Esophagus muscularis mucosa (tissue), 4 donors: ENCODE data around the gene MEGF9. TPM values are rescaled to one million over a fixed set of nuclear protein-coding genes. Genes with fewer than 3 reads are reported as not detected.
A peak's percentile ranks its signal among the peaks of the same experiment; 100 is the strongest.
"Not testable (repeated sequence)": the region's sequence is repeated elsewhere in the genome, so short reads cannot be mapped to it uniquely, and the experiment has no call there.

ENCODE experiments used
- DNase-seq: peaks from one replicate; pipeline ENCODE4 v3.0.0-alpha.2; 2017; ENCODE audit errors: extremely low spot score
- H3K27ac ChIP-seq, 4 donors: fragments of 200-600 bp; sonication (generic); replicated peaks in 1 of 4; 1 replicate in 3 of 4; 2 replicates in 1 of 4; pipeline ENCODE4 v1.5.1; 2016 to 2019; ENCODE audit warnings: mild to moderate bottlenecking in 1 of 4
- H3K27me3 ChIP-seq, 4 donors: fragments of 200-600 bp; sonication (generic); one replicate each; pipeline versions ENCODE4 v1.5.1 to v1.6.0; 2016 to 2019
- H3K36me3 ChIP-seq, 4 donors: fragments of 200-600 bp; sonication (generic); one replicate each; pipeline ENCODE4 v1.5.1; 2016 to 2019
- H3K4me1 ChIP-seq, 4 donors: fragments of 200-600 bp; sonication (generic); one replicate each; pipeline ENCODE4 v1.5.1; 2016 to 2019
- H3K4me3 ChIP-seq, 4 donors: fragments of 200-600 bp; sonication (generic); 1 replicate in 2 of 4; 2 replicates in 2 of 4; pipeline ENCODE4 v1.5.1; 2016 to 2019; ENCODE audit warnings: mild to moderate bottlenecking in 4 of 4, moderate library complexity in 1 of 4
- H3K9me3 ChIP-seq, 4 donors: fragments of 200-600 bp; sonication (generic); 1 replicate in 3 of 4; 2 replicates in 1 of 4; pipeline ENCODE4 v1.5.1; 2016 to 2019
- CTCF ChIP-seq, 3 experiments: fragments of 200-600 bp in 2 of 3; fragments of 450-650 bp in 1 of 3; sonication (generic) in 2 of 3; IDR thresholded peaks; one replicate each; pipeline ENCODE4 v1.5.1; 2017 to 2019; ENCODE audit warnings: antibody characterized with exemption in 3 of 3, mild to moderate bottlenecking in 2 of 3, moderate library complexity in 1 of 3
- EP300 ChIP-seq: sonication (generic); formaldehyde crosslinking; IDR thresholded peaks from one replicate; pipeline ENCODE4 v1.6.1; 2017; ENCODE audit warnings: antibody characterized with exemption
- POLR2A ChIP-seq: fragments of 450-650 bp; IDR thresholded peaks from one replicate; pipeline ENCODE4 v1.6.1; 2017; ENCODE audit warnings: antibody characterized with exemption, moderate library complexity, mild to moderate bottlenecking, low read depth
- POLR2AphosphoS5 ChIP-seq, 2 donors: sonication (generic); formaldehyde crosslinking; IDR thresholded peaks; one replicate each; pipeline ENCODE4 v1.6.1; 2017; ENCODE audit warnings: antibody characterized with exemption in 2 of 2
- WGBS: methylation state at CpG from one replicate; pipeline ENCODE4 v1.1.5; 2018; 5-methylcytosine and 5-hydroxymethylcytosine counted together
- intact Hi-C: fragments of 100-400 bp; cut with DNase I; formaldehyde crosslinking; loops from one replicate; pipeline ENCODE4 v1.15.1; 2023
- total RNA-seq, 4 donors: library from RNA; depleted of rRNA; stranded (reverse); fragments of >200 nt; gene quantifications; one replicate each; pipeline versions ENCODE4 v1.1.0 to v1.2.1, GENCODE V29; 2016

The MEGF9 gene
- total RNA-seq, 4 donors from 2014 or later = 17.1 to 23.1 (median 18.9) TPM

GRCh38 chr9:120637919-120638318 lies 76.4 kb downstream of the MEGF9 start:
- no peak for TF ChIP-seq CTCF (IDR thresholded peaks at IDR 0.05)
- TF ChIP-seq POLR2A = no peak
- TF ChIP-seq EP300 = no peak
- TF ChIP-seq POLR2AphosphoS5 (IDR thresholded peaks at IDR 0.05) = no peak
- no peaks in the 10 kb centered on the region for H3K36me3 ChIP-seq
- intact Hi-C loops = no loop called here
- H3K9me3 ChIP-seq = no peaks in the 10 kb centered on the region
- H3K4me1 ChIP-seq = no peaks in the 10 kb centered on the region
- H3K27me3 ChIP-seq = no peaks in the 10 kb centered on the region
- no peak overlapping the region for H3K4me3 ChIP-seq
- WGBS = 90% methylated on average over 5 of the region's 5 CpGs
- no peak overlapping the region for H3K27ac ChIP-seq
- DNase-seq = no peak

GRCh38 chr9:120636194-120636957 lies 77.9 kb downstream of the MEGF9 start:
- intact Hi-C loops = no loop called here

GRCh38 chr9:120635011-120635410 lies 79.3 kb downstream of the MEGF9 start:
- Histone ChIP-seq H3K4me3 (no peak overlapping the region), H3K9me3 (no peaks in the 10 kb centered on the region), H3K27ac (no peak overlapping the region), H3K27me3 (no peaks in the 10 kb centered on the region), H3K36me3 (no peaks in the 10 kb centered on the region), H3K4me1 (no peaks in the 10 kb centered on the region)
- no peak for TF ChIP-seq EP300
- TF ChIP-seq CTCF (IDR thresholded peaks at IDR 0.05) = no peak
- TF ChIP-seq POLR2A = no peak
- no peak for DNase-seq
- intact Hi-C loops = no loop called here
- whole genome bisulfite sequencing = 96% methylated on average over 1 of the region's 1 CpG

More at GRCh38 chr9:120636194-120636957, 77.9 kb downstream of the MEGF9 start:
- no peaks in the 10 kb centered on the region for H3K36me3 ChIP-seq
- no peak for TF ChIP-seq POLR2AphosphoS5 (IDR thresholded peaks at IDR 0.05)
- no peak for TF ChIP-seq CTCF (IDR thresholded peaks at IDR 0.05)
- no peak for TF ChIP-seq EP300
- no peak for TF ChIP-seq POLR2A
- H3K27me3 ChIP-seq = no peaks in the 10 kb centered on the region
- no peak for DNase-seq
- H3K27ac ChIP-seq = no peak overlapping the region
- WGBS = 95% methylated on average over 24 of the region's 25 CpGs
- no peaks in the 10 kb centered on the region for H3K9me3 ChIP-seq
- H3K4me1 ChIP-seq = no peaks in the 10 kb centered on the region
- no peak overlapping the region for H3K4me3 ChIP-seq

GRCh38 chr9:120630333-120630732 lies 83.9 kb downstream of the MEGF9 start:
- Histone ChIP-seq H3K4me3 (no peak overlapping the region), H3K27me3 (no peaks in the 10 kb centered on the region), H3K27ac (no peak overlapping the region), H3K36me3 (no peaks in the 10 kb centered on the region), H3K4me1 (peaks cover 0 to 8% (median 6%) of the 10 kb centered on the region in 4 donors), H3K9me3 (no peaks in the 10 kb centered on the region)
- no peak for DNase-seq
- intact Hi-C loops = no loop called here
- no peak for TF ChIP-seq POLR2A
- no peak for TF ChIP-seq EP300
- TF ChIP-seq POLR2AphosphoS5 (IDR thresholded peaks at IDR 0.05) = no peak
- no peak for TF ChIP-seq CTCF (IDR thresholded peaks at IDR 0.05)

GRCh38 chr9:120628925-120629497 lies 85.3 kb downstream of the MEGF9 start:
- H3K27ac ChIP-seq = peak overlapping the region in 3 of 4 donors; percentile 4 to 39 (median 14)
- H3K9me3 ChIP-seq, H3K36me3 ChIP-seq, DNase-seq, H3K27me3 ChIP-seq, H3K4me1 ChIP-seq, H3K4me3 ChIP-seq, intact Hi-C loops: not testable (repeated sequence)
- WGBS = 89% methylated on average over 3 of the region's 3 CpGs
